GM12878 (cell line): Measurements from ENCODE around the gene MYO1D. TPM values are rescaled to one million over a fixed set of nuclear protein-coding genes. Genes with fewer than 3 reads are reported as not detected.
A peak's percentile ranks its signal among the peaks of the same experiment; 100 is the strongest.

Experiments
- CHD2 ChIP-seq: IDR thresholded peaks from 2 replicates; pipeline ENCODE4 v1.6.1; 2011; ENCODE audit warnings: low read depth, low read length, improper control_type of control experiment, borderline replicate concordance
- DPF2 ChIP-seq: fragments of 450-650 bp; IDR thresholded peaks from 2 replicates; pipeline ENCODE4 v1.6.1; 2017; ENCODE audit warnings: mild to moderate bottlenecking
- HDAC6 ChIP-seq: fragments of 200-600 bp; sonication (generic); IDR thresholded peaks from one replicate; pipeline ENCODE4 v1.8.0; 2017; ENCODE audit warnings: antibody characterized with exemption; ENCODE audit not compliant: unreplicated experiment
- MEF2A ChIP-seq: IDR thresholded peaks from 2 replicates; pipeline ENCODE4 v1.6.1; 2011; ENCODE audit warnings: low read depth, mild to moderate bottlenecking, low read length, moderate library complexity; ENCODE audit not compliant: insufficient read depth
- NR2F1 ChIP-seq: fragments of 450-650 bp; conservative IDR thresholded peaks from 2 replicates; pipeline ENCODE4 v1.6.1; 2017; ENCODE audit warnings: mild to moderate bottlenecking
- TCF7 ChIP-seq: IDR thresholded peaks from 2 replicates; pipeline ENCODE4 v1.6.1; 2014; ENCODE audit warnings: antibody characterized with exemption, borderline replicate concordance
- ZNF217 ChIP-seq: fragments of 450-650 bp; IDR thresholded peaks from 2 replicates; pipeline ENCODE4 v1.6.1; 2017; ENCODE audit warnings: antibody characterized with exemption, mild to moderate bottlenecking
- polyA plus RNA-seq, 11 experiments: library from polyadenylated mRNA; depleted of rRNA in 4 of 11; unstranded in 6 of 11; stranded (reverse) in 5 of 11; fragments of >200 nt; fragmentation: Nextera tagmentation in 4 of 11; fragmentation: Illumina TruSeq in 1 of 11; extraction: Ambion mirVana in 4 of 11; extraction: Trizol in 1 of 11; gene quantifications; 1 replicate in 1 of 11; 2 replicates in 10 of 11; pipeline versions ENCODE4 v1.2.1 to v1.2.3, GENCODE V29; 2011 to 2016; ENCODE audit warnings: inconsistent platforms in 2 of 11, missing spikeins in 2 of 11, low read depth in 1 of 11
- total RNA-seq, 4 experiments: library from RNA; depleted of rRNA in 3 of 4; stranded (reverse); fragments of >200 nt in 3 of 4; fragmentation: Illumina TruSeq in 1 of 4; extraction: Trizol in 1 of 4; gene quantifications; 2 replicates each; pipeline versions ENCODE4 v1.2.1 to v1.2.3, GENCODE V29; 2013 to 2021
- TF ChIP-seq, protein P1 (sequence below): IDR thresholded peaks from 2 replicates; pipeline ENCODE4 v1.6.1; 2012; ENCODE audit warnings: improper control_type of control experiment, low read depth, low read length; ENCODE audit not compliant: insufficient replicate concordance
- TF ChIP-seq, protein P2 (sequence below): fragments of 450-650 bp; IDR thresholded peaks from 2 replicates; pipeline ENCODE4 v1.6.1; 2017; ENCODE audit warnings: mild to moderate bottlenecking, moderate library complexity
- TF ChIP-seq, protein P3 (sequence below): fragments of 450-650 bp; conservative IDR thresholded peaks from 2 replicates; pipeline ENCODE4 v1.6.1; 2017; ENCODE audit warnings: mild to moderate bottlenecking, moderate library complexity

The MYO1D gene
- total and polyA plus RNA-seq, 10 of the 15 experiments (the other 5 are each of a cell fraction or from before 2014, with no cell fraction given) = 1.8 to 37.7 (median 25.4) TPM

DNA sequence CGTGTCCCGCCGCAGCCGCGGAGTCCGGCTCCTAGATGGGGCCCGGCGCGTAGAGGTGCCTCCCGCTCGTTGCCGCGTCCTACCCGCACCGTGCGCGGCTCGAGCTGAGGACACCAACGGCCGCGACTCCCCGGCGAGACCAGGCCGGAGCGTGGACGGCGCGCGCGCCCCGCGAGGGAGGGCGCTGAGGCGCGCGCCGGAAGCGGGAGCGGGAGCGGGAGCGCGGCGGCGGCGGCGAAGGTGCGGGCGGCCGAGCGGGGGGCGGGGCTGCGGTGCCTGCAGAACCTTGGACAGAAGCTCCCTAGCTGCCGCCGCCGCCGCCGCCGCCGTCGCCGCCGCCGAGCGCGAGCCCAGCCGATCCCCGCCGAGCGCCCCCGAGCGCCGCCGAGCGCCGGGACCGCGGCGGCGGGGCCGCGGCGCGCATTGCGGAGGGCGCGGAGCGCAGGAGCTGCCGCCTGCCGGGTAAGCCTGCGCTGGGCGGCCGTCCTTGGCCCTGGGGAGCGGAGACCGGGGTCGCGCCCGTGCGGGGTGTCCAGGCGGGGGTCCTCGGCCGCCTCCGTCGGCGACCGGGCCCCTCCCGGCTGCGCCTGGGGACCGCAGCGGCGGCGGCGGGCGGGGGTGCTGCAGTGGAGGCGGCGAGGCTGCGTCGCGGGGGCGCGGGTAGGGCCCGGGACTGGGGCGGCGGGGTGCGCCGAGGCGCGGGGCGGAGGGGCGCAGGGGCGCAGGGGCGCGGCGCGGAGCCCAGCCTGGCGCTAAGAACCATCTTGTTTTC is 390.0 kb downstream of the MYO1D start, which contains the start of gene CDK5R1 (continued):
- TF ChIP-seq, protein P1, sequence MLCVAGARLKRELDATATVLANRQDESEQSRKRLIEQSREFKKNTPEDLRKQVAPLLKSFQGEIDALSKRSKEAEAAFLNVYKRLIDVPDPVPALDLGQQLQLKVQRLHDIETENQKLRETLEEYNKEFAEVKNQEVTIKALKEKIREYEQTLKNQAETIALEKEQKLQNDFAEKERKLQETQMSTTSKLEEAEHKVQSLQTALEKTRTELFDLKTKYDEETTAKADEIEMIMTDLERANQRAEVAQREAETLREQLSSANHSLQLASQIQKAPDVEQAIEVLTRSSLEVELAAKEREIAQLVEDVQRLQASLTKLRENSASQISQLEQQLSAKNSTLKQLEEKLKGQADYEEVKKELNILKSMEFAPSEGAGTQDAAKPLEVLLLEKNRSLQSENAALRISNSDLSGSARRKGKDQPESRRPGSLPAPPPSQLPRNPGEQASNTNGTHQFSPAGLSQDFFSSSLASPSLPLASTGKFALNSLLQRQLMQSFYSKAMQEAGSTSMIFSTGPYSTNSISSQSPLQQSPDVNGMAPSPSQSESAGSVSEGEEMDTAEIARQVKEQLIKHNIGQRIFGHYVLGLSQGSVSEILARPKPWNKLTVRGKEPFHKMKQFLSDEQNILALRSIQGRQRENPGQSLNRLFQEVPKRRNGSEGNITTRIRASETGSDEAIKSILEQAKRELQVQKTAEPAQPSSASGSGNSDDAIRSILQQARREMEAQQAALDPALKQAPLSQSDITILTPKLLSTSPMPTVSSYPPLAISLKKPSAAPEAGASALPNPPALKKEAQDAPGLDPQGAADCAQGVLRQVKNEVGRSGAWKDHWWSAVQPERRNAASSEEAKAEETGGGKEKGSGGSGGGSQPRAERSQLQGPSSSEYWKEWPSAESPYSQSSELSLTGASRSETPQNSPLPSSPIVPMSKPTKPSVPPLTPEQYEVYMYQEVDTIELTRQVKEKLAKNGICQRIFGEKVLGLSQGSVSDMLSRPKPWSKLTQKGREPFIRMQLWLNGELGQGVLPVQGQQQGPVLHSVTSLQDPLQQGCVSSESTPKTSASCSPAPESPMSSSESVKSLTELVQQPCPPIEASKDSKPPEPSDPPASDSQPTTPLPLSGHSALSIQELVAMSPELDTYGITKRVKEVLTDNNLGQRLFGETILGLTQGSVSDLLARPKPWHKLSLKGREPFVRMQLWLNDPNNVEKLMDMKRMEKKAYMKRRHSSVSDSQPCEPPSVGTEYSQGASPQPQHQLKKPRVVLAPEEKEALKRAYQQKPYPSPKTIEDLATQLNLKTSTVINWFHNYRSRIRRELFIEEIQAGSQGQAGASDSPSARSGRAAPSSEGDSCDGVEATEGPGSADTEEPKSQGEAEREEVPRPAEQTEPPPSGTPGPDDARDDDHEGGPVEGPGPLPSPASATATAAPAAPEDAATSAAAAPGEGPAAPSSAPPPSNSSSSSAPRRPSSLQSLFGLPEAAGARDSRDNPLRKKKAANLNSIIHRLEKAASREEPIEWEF = no peak
- TF ChIP-seq, protein P2, sequence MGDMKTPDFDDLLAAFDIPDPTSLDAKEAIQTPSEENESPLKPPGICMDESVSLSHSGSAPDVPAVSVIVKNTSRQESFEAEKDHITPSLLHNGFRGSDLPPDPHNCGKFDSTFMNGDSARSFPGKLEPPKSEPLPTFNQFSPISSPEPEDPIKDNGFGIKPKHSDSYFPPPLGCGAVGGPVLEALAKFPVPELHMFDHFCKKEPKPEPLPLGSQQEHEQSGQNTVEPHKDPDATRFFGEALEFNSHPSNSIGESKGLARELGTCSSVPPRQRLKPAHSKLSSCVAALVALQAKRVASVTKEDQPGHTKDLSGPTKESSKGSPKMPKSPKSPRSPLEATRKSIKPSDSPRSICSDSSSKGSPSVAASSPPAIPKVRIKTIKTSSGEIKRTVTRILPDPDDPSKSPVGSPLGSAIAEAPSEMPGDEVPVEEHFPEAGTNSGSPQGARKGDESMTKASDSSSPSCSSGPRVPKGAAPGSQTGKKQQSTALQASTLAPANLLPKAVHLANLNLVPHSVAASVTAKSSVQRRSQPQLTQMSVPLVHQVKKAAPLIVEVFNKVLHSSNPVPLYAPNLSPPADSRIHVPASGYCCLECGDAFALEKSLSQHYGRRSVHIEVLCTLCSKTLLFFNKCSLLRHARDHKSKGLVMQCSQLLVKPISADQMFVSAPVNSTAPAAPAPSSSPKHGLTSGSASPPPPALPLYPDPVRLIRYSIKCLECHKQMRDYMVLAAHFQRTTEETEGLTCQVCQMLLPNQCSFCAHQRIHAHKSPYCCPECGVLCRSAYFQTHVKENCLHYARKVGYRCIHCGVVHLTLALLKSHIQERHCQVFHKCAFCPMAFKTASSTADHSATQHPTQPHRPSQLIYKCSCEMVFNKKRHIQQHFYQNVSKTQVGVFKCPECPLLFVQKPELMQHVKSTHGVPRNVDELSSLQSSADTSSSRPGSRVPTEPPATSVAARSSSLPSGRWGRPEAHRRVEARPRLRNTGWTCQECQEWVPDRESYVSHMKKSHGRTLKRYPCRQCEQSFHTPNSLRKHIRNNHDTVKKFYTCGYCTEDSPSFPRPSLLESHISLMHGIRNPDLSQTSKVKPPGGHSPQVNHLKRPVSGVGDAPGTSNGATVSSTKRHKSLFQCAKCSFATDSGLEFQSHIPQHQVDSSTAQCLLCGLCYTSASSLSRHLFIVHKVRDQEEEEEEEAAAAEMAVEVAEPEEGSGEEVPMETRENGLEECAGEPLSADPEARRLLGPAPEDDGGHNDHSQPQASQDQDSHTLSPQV = no peak
- no peak for TF ChIP-seq ZNF217
- TF ChIP-seq NR2F1 = no peak
- TF ChIP-seq HDAC6 = no peak
- no peak for TF ChIP-seq MEF2A
- TF ChIP-seq, protein P3, sequence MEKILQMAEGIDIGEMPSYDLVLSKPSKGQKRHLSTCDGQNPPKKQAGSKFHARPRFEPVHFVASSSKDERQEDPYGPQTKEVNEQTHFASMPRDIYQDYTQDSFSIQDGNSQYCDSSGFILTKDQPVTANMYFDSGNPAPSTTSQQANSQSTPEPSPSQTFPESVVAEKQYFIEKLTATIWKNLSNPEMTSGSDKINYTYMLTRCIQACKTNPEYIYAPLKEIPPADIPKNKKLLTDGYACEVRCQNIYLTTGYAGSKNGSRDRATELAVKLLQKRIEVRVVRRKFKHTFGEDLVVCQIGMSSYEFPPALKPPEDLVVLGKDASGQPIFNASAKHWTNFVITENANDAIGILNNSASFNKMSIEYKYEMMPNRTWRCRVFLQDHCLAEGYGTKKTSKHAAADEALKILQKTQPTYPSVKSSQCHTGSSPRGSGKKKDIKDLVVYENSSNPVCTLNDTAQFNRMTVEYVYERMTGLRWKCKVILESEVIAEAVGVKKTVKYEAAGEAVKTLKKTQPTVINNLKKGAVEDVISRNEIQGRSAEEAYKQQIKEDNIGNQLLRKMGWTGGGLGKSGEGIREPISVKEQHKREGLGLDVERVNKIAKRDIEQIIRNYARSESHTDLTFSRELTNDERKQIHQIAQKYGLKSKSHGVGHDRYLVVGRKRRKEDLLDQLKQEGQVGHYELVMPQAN = peak; percentile 73
- no peak for TF ChIP-seq CHD2
- TF ChIP-seq DPF2 = peak; percentile 83
- TF ChIP-seq TCF7 = no peak
